ENCODE data around the gene TPGS2. TPM values are rescaled to one million over a fixed set of nuclear protein-coding genes. Genes with fewer than 3 reads are reported as not detected.

TPGS2 gene
- total and polyA plus RNA-seq, 8 donors: 58.3 to 200 (median 155) TPM

DNA sequence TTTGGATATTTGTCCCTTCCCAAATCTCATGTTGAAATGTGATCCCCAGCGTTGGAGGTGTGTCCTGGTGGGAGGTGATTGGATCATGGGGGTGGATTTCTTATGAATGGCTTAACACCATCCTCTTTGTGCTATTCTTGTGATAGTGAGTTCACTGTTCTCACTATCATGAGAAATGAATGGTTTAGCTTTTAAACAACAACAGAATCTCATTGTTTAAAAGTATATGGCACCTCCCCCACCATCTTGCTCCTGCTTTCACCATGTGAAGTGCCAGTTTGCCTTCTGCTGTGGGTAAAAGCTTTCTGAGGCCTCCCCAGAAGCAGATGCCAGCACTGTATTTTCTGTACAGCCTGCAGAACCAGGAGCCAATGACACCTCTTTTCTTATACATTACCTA lies 38.3 kb upstream of the TPGS2 start:
- H3K9me3 ChIP-seq: no peaks in the 10 kb centered on the region
- H3K27ac ChIP-seq: no peak overlapping the region
- ATAC-seq (no peak), DNase-seq (no peak)
- no peak overlapping the region for H3K4me3 ChIP-seq
- intact Hi-C loops (cut with DNase I): no loop called here
- no peaks in the 10 kb centered on the region for H3K4me1 ChIP-seq
- H3K36me3 ChIP-seq: no peaks in the 10 kb centered on the region
- TF ChIP-seq, protein P1, sequence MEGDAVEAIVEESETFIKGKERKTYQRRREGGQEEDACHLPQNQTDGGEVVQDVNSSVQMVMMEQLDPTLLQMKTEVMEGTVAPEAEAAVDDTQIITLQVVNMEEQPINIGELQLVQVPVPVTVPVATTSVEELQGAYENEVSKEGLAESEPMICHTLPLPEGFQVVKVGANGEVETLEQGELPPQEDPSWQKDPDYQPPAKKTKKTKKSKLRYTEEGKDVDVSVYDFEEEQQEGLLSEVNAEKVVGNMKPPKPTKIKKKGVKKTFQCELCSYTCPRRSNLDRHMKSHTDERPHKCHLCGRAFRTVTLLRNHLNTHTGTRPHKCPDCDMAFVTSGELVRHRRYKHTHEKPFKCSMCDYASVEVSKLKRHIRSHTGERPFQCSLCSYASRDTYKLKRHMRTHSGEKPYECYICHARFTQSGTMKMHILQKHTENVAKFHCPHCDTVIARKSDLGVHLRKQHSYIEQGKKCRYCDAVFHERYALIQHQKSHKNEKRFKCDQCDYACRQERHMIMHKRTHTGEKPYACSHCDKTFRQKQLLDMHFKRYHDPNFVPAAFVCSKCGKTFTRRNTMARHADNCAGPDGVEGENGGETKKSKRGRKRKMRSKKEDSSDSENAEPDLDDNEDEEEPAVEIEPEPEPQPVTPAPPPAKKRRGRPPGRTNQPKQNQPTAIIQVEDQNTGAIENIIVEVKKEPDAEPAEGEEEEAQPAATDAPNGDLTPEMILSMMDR (IDR thresholded peaks at IDR 0.05): no peak
- H3K27me3 ChIP-seq: no peaks in the 10 kb centered on the region

DNA sequence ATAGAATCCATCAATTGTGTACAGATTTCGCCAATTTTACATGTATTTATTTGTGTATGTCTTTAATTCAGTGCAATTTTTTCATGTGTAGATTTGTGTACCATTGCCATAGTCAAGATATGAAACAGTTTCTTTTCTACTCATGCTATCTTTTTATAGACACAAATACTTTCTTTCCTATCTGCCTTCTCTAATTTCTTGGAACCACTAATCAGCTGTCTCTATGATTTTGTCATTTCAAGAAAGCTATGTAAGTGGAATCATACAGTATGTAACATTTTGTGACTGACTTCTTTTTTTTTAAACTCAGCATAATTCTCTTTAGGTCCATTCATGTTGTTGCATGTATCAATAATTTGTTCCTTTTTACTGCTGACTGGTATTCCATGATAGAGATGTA lies 33.4 kb upstream of the TPGS2 start:
- Histone ChIP-seq H3K36me3 (no peaks in the 10 kb centered on the region), H3K4me1 (no peaks in the 10 kb centered on the region), H3K27ac (no peak overlapping the region), H3K9me3 (no peaks in the 10 kb centered on the region), H3K27me3 (no peaks in the 10 kb centered on the region), H3K4me3 (no peak overlapping the region)
- ATAC-seq (no peak), DNase-seq (no peak)
- TF ChIP-seq, protein P1 (IDR thresholded peaks at IDR 0.05): no peak
- intact Hi-C loops (cut with DNase I): no loop called here

DNA sequence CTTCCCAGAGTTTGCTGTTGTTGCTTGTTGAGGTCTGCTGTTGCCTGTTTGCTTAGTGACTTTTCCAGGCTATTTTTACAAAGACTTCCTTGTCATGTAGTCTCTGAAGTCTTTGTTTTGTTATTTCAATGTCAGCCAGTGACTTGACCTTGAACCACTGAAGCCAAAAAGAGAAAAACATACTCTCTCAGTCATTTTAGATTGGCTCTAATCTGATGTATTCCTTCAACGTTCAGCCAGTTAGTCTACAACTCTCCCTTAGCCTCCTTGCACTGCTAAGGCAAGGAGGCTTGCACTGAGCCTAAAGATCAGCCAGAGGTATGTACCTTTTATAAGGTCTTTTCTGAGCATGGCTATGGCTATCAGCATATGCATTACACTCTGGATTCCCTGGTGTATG lies 28.0 kb upstream of the TPGS2 start:
- intact Hi-C loops (cut with DNase I): no loop called here
- Histone ChIP-seq H3K9me3 (peaks cover 0 to 9% of the 10 kb centered on the region in 2 donors), H3K27ac (no peak overlapping the region), H3K27me3 (no peaks in the 10 kb centered on the region), H3K4me1 (no peaks in the 10 kb centered on the region), H3K36me3 (peaks cover 0 to 6% of the 10 kb centered on the region in 2 donors), H3K4me3 (no peak overlapping the region)
- DNase-seq: no peak
- ATAC-seq: no peak
- TF ChIP-seq, protein P1 (IDR thresholded peaks at IDR 0.05): no peak

DNA sequence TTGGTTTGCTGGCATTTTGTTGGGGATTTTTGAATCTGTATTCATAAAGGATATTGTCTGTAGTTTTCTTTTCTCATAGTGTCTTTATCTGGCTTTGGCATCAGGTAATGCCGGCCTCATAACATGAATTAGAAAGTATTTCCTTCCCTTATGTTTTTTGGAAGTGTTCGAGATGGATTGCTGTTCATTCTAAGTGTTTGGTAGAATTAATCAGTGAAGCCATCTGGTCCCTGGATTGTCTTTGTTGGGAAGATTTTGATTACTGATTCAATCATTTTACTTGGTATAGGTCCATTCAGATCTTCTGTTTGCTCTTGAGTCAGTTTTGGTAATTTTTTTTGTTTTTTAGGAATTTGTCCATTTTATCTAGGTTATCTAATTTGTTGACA lies 22.4 kb upstream of the TPGS2 start:
- Histone ChIP-seq H3K9me3 (peaks cover 0 to 9% of the 10 kb centered on the region in 2 donors), H3K27me3 (no peaks in the 10 kb centered on the region), H3K4me3 (no peak overlapping the region), H3K27ac (no peak overlapping the region), H3K4me1 (no peaks in the 10 kb centered on the region), H3K36me3 (peaks cover 0 to 6% of the 10 kb centered on the region in 2 donors)
- no peak for DNase-seq
- TF ChIP-seq, protein P1 (IDR thresholded peaks at IDR 0.05): no peak
- no peak for ATAC-seq
- intact Hi-C loops (cut with DNase I): no loop called here

DNA sequence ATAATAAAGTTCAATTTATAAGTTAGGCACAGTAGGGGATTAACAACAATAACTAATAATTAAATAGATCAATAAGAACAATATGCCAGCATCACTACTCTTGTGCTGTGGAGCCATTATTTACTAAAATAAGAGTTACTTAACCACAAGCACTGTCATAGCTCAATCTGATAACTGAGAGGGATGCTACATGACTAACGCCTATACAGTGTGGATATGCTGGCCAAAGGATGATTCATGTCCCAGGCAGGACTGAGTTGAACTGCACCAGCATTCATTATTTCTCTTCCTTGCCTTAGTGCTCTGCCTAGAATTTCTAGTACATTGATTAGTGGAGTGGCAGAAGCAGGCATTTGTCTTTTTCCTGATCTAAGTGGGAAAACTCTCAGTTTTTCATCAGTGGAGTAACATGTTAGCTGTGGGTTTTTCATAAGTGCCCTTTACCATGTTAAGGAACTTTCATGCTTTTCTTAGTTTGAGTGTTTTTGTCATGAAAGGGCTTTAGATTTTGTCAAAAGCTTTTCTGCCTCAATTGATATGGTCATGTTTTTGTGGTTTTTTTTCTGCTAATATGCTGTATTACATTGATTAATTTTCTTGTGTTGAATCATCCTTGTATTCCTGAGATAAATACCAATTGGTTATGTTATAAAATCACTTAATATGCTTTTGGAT lies 21.9 kb upstream of the TPGS2 start:
- no peak overlapping the region for H3K4me3 ChIP-seq
- no peak for DNase-seq
- peaks cover 0 to 9% of the 10 kb centered on the region in 2 donors for H3K9me3 ChIP-seq
- TF ChIP-seq, protein P1 (IDR thresholded peaks at IDR 0.05): no peak
- intact Hi-C loops (cut with DNase I): no loop called here
- no peaks in the 10 kb centered on the region for H3K27me3 ChIP-seq
- H3K36me3 ChIP-seq: peaks cover 0 to 6% of the 10 kb centered on the region in 2 donors
- H3K27ac ChIP-seq: no peak overlapping the region
- peak; percentile 75 for ATAC-seq
- H3K4me1 ChIP-seq: no peaks in the 10 kb centered on the region

Measured in left lung (tissue), 10 donors.